NCI-H1436 (cell line): ENCODE measurements around the gene TMBIM4.
"Not testable (repeated sequence)": the region's sequence is repeated elsewhere in the genome, so short reads cannot be mapped to it uniquely, and the experiment has no call there.

Experiments used
- DNase-seq: peaks from one replicate; lab custom pipeline; 2025; lab: John Stamatoyannopoulos, UW

Gene TMBIM4

DNA sequence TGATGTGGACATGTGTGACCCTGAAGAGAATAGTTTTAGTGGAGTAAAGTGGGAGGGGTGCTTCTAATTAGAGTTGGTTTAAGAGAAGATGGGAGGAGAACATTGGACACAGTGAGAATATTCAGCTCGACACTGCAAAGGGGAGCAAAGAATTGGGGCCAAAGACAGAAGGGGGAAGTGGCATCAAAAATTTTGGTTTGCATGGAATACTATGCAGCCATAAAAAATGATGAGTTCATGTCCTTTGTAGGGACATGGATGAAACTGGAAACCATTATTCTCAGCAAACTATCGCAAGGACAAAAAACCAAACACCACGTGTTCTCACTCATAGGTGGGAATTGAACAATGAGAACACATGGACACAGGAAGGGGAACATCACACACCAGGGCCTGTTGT lies 15.0 kb upstream of the TMBIM4 start:
- DNase-seq = not testable (repeated sequence)

DNA sequence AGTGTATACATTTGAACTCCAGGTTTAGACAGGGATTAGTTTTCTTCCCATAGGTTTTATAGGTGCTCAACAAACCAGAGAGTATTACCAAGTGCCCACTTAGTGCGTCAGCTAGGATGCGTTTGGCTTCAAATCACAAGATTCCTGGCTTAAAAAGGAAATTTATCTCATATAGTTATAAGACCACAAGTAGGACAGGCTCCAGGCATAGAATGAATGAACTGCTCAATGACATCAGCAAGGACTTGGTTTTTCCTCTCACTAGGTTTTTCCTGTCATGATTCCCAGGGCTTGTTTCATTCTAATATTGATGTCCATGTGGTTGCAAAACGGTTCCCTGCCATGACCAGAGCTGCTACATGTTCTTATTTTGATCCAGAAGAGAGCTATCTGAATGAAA lies 13.2 kb upstream of the TMBIM4 start:
- DNase-seq = no peak

DNA sequence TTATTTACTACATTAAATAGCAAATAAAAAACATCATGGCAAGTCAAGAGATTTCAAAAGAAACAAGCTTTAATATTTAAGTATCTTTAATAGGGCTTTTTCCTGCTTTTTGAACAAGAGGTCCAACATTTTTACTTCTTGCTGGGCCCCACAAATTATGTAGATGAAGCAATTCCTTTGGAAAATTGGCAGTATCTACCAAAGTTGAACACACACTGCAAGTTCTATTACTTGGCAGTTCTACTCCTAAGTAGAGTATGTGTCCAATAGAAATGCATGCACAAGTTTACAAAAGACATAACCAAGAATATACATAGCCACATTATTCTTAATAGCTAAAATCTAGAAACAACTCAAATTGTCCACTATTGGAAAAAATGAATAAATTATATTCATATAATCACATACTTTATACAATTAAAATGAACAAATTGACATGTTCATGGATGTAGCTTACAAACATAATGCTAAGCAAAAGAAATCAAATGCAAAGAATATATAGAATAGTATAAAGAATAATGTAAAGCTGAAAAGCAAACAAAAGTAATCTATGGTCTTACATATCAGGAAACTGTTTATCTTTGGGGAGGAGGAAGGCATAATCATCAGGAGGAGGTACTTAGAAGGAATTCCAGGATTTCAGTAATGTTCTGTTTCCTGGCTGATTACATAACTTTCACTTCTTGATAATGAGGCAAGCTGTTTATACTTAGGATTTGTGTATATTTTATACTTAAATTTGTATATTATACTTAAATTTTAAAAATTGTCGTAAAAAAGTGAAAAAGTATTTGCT lies 6.5 kb upstream of the TMBIM4 start:
- DNase-seq = no peak

DNA sequence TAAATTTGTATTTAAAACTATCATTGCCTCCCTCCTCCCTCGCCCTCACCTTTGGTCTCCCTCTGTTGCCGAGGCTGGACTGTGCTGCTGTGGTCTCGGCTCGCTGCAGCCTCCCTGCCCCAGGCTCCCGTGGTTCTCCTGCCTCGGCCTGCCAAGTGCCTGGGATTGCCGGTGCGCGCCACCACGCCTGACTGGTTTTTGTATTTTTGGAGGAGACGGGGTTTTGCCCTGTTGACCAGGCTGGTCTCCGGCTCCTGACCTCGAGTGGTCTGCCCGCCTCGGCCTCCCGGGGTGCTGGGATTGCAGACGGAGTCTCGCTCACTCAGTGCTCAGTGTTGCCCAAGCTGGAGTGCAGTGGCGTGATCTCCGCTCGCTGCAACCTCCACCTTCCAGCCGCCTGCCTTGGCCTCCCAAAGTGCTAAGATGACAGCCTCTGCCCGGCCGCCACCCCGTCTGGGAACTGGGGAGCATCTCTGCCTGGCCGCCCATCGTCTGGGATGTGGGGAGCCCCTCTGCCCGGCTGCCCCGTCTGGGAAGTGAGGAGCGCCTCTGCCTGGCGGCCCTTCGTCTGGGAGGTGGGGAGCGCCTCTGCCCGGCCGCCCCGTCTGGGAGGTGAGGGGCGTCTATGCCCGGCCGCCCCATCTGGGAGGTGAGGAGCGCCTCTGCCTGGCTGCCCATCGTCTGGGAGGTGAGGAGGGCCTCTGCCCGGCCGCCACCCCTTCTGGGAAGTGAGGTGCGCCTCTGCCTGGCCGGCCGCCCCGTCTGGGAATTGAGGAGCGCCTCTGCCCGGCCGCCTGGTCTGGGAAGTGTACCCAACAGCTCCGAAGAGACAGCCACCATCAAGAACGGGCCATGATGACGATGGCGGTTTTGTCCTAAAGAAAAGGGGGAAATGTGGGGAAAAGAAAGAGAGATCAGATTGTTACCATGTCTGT lies 4.9 kb upstream of the TMBIM4 start:
- DNase-seq = not testable (repeated sequence)

- no peak for DNase-seq
These were observed 810 bp upstream of the TMBIM4 start for GRCh38 chr12:66170606-66171005.

GRCh38 chr12:66168410-66168809 lies 1.4 kb downstream of the TMBIM4 start:
- no peak for DNase-seq

DNA sequence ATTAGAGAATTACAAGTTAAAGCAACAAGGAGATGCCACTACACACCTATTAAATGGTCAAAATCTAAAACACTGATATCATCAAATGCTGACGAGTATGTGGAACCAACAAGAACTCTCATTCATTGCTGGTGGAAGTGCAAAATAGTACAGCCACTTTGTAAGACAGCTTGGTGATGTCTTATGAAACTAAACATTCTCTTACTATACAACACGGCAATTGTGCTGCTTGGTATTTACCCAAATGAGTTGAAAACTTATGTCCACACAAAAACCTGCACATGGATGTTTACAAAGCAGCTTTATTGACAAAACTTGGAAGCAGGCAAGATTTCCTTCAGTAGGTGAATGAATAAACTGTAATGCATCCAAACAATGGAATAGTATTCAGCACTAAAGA lies 3.2 kb downstream of the TMBIM4 start:
- DNase-seq = no peak

- no peak for DNase-seq
These were observed 4.7 kb downstream of the TMBIM4 start for GRCh38 chr12:66165141-66165540.

GRCh38 chr12:66164349-66164821 lies 5.4 kb downstream of the TMBIM4 start:
- DNase-seq = no peak

GRCh38 chr12:66163289-66163688 lies 6.5 kb downstream of the TMBIM4 start:
- no peak for DNase-seq

- DNase-seq = no peak
These were observed 7.1 kb downstream of the TMBIM4 start for GRCh38 chr12:66162701-66163100.

- no peak for DNase-seq
These were observed 9.1 kb downstream of the TMBIM4 start for GRCh38 chr12:66160704-66161103.

- no peak for DNase-seq
These were observed 10.7 kb downstream of the TMBIM4 start for GRCh38 chr12:66159123-66159522.

DNA sequence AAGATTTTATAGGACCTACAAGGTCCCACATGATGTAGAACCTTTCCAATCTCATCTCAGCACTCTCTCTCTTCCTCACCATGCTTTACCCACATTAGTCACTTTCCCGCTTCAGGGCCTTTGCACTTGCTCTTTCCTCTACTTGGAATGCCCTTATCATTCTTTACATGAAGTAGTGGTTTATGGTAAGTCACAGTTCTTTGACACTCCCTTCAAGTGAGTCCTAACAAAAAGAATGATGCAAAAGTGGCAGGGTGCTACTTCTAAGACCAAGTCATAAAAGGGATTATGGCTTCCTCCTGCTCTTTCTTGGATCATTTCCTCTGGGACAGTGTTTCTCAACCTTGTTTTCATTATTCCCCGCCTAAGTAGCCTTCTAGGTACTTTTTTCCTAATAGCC lies 13.1 kb downstream of the TMBIM4 start:
- no peak for DNase-seq

- DNase-seq = no peak
These were observed 15.0 kb downstream of the TMBIM4 start for GRCh38 chr12:66154776-66155175.

- no peak for DNase-seq
These were observed 17.1 kb downstream of the TMBIM4 start for GRCh38 chr12:66152732-66153131.

DNA sequence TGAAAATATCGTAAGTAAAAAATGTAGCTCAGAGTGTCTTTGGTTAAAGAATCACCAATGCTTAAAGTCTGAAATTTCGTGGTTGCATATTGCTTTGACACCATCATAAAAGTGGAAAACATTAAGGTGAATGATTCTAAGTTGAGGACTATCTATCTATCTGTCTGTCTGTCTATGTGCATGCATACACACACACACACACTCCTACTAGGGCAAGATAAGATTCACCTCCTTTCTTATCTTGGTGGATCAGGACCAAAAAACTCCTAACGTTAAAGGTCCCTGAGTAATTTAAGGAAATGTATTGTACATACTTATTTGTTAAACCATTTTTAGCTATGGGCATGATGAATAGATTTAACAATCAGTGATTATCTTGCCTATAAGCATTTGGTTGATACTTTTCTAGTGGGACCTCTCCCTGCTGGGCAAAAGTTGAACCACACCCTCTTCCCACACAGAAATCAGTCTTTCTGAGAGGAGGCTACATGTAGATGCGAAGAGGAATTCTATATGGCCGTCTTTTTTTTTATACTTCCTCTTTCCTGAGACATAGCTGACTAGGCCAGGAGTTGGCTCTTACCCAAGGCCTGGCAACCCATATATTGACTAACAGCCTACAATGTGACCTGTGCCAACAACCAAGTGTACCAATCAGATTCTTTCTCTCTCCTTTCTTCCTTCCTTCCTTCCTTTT lies 19.9 kb downstream of the TMBIM4 start:
- DNase-seq = no peak

- peak; percentile 2 for DNase-seq
These were observed 24.7 kb downstream of the TMBIM4 start for GRCh38 chr12:66144791-66145754.

DNA sequence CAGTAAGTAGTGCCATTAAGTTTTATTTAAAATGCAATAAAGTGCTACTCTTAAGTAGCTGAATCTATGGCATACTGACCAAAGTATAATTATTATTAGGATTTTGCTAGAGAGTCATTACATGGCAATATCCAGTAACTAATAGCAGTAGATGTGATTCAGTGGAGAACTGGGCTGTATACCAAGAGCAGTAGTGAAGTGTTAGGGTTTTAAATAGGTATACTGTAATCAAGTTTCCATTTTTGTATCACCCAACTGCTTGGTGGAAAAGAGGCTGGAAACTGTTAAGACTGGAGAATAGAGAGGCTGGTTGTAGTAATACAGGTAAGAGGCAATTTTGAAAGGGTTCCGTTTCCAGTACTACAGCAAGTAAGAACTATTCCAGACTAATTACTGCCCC lies 25.9 kb downstream of the TMBIM4 start:
- no peak for DNase-seq

DNA sequence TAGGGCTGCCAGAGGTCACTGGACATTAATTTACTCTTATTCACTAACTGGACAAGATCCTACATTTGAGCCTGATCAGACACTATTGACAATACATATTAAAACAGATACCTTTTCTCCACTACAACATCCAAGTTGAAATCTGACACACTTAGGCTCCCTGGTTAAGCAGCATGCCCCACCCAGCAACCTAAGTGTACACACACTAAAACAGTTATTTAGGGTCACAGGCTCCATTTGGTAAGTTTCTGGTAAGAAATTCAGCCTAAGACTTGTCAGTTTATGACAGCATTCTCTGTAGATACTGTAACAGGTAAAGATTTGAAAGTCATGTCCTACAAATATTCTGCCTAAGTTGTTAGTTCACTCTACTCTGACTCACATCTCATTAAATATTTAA lies 27.0 kb downstream of the TMBIM4 start:
- DNase-seq = no peak

GRCh38 chr12:66141299-66141698 lies 28.5 kb downstream of the TMBIM4 start:
- no peak for DNase-seq
